ENCODE data around the gene PLEK.
"Not testable (repeated sequence)": the region's sequence is repeated elsewhere in the genome, so short reads cannot be mapped to it uniquely, and the experiment has no call there.

The PLEK gene

DNA sequence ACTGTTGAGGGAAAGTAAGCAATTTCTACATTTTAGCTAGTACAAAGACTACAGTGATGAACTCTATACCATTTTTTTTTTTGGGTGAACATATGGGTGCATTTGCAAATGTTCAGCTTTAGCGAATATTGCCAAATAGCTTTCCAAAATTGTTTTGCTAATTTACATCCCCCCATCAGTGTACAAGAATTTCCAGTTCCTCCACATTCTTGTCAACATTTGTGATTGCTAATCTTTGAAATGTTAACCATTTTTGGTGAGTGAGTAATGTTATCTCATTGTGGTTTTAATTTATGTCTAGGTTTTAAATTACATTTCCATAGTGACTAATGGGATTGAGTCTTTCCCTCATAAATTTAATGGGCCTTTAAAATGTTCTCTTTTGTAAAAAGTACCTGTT lies 28.9 kb upstream of the PLEK start:
- TF ChIP-seq POLR2AphosphoS5 (IDR thresholded peaks at IDR 0.05; ENCODE audit: low read depth, low read length): no peak
- TF ChIP-seq TAF1 (IDR thresholded peaks at IDR 0.05; ENCODE audit: borderline replicate concordance, low read depth, low read length): no peak
- TF ChIP-seq POLR2A (IDR thresholded peaks at IDR 0.05; ENCODE audit: low read depth, low read length): no peak
- DNase-seq (ENCODE audit: insufficient read length): no peak
- no peak for FAIRE-seq

DNA sequence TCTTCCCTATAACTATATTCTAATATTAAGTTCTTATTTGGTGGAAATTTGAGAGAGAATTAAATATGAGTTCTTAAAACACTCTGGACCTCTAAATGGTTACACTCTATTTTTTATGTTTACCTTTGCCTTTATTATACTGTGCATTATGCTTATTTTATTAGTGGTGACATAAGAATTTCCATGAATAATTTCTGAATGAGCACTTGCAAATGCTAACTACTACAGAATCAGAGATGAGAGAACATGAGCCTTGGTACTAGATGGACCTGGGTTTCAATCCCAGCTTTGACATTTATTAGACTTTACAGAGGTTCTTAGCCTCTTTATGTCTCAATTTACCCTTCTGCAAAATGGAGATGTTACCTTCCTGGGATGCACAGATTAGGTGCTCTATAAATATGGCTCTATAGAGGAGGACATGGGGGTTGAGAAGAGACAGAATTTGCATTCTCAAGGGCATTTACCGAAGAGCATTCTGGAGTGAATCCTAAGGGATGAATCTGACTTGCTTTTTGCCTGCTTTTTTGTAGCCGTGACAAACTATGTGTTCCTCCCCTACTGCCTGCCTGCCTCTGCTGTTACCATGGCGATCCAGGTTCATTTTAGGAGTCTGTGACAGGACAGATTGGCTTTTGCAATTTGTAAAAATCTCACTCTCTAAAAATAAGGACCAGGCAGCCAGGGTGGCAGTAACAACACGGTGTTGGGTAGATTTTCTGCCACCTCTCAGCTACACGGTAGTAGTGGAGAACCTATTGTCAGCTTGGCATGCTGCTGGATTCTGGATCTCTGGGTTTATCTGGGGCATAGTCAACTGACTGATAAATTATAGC lies 24.6 kb upstream of the PLEK start:
- no peak for TF ChIP-seq POLR2A (IDR thresholded peaks at IDR 0.05; ENCODE audit: low read depth, low read length)
- no peak for TF ChIP-seq POLR2AphosphoS5 (IDR thresholded peaks at IDR 0.05; ENCODE audit: low read depth, low read length)
- TF ChIP-seq TAF1 (IDR thresholded peaks at IDR 0.05; ENCODE audit: borderline replicate concordance, low read depth, low read length): no peak
- no peak for DNase-seq (ENCODE audit: insufficient read length)
- FAIRE-seq: no peak

DNA sequence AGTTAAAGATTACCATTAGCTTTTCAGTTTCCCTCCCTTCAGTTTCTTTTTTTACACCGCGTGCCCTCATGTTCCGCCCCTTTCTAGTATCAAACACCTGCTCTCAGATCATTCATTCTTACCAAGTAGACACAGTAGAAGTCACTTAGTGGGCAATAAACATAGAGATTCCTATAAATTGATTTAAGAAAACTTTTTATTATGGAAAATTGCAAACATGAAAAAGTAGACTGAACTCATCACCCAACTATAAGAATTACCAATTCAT lies 24.1 kb upstream of the PLEK start:
- DNase-seq (ENCODE audit: insufficient read length) (no peak), FAIRE-seq (no peak)
- TF ChIP-seq TAF1 (IDR thresholded peaks at IDR 0.05; ENCODE audit: borderline replicate concordance, low read depth, low read length): no peak
- TF ChIP-seq POLR2AphosphoS5 (IDR thresholded peaks at IDR 0.05; ENCODE audit: low read depth, low read length): no peak
- TF ChIP-seq POLR2A (IDR thresholded peaks at IDR 0.05; ENCODE audit: low read depth, low read length): no peak

DNA sequence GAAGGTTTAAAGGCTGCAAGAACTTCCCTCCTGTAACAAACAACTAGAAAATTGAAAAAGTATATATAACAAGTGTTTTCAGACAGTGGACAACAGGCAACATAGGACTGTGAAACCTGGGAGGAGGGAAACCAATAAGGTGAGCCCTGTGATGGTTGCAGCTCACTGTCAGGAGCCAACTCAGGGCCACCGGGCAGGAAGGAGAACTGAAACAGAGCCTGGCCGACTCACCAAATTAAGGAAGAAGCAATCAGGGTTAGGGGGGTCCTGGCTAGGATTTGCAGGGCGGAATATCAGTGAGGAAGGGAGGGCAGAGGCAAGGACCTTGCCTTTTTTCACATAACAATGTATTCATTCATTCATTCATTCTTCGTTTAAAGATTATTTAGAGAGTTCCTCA lies 23.5 kb upstream of the PLEK start:
- no peak for DNase-seq (ENCODE audit: insufficient read length)
- no peak for FAIRE-seq
- TF ChIP-seq TAF1 (IDR thresholded peaks at IDR 0.05; ENCODE audit: borderline replicate concordance, low read depth, low read length): no peak
- no peak for TF ChIP-seq POLR2A (IDR thresholded peaks at IDR 0.05; ENCODE audit: low read depth, low read length)
- no peak for TF ChIP-seq POLR2AphosphoS5 (IDR thresholded peaks at IDR 0.05; ENCODE audit: low read depth, low read length)

DNA sequence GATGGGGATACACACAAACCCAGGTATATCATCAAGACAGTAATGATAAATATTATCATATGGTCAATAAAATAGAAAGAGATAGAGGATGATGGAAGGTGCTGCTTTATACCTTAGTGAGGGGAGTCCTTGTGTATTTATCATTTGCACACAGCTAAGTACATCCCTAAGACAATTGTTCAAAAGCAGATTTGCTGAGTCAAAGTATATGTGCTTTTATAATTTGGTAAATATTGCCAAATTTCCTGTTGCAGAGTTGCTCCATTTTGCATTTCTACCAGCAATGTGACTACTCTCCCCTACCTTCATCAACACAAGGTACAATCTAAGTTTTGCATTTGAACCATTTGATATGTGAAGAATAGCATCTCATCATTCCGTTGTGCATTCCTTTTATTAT lies 22.6 kb upstream of the PLEK start:
- no peak for DNase-seq (ENCODE audit: insufficient read length)
- TF ChIP-seq POLR2AphosphoS5 (IDR thresholded peaks at IDR 0.05; ENCODE audit: low read depth, low read length): no peak
- TF ChIP-seq TAF1 (IDR thresholded peaks at IDR 0.05; ENCODE audit: borderline replicate concordance, low read depth, low read length): no peak
- TF ChIP-seq POLR2A (IDR thresholded peaks at IDR 0.05; ENCODE audit: low read depth, low read length): no peak
- FAIRE-seq: no peak

DNA sequence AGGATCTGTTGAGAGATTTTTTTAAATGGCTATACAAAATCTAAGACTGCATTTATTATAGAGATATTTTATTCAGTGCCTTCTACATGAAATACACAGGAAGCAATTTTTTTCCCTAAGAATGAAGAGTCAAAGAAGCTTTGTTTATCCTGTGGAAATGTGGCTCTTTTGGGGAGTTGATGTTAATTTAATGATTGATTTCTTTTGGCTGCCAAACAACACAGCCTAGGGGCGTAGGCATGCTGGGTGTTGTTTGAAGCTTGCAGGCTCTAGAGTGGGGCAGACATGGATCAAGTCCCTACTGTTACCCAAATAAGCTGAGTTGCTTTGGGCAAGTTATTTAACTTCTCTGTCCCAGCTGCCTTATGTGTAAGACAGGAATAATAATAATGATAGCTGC lies 21.1 kb upstream of the PLEK start:
- DNase-seq (ENCODE audit: insufficient read length): no peak

DNA sequence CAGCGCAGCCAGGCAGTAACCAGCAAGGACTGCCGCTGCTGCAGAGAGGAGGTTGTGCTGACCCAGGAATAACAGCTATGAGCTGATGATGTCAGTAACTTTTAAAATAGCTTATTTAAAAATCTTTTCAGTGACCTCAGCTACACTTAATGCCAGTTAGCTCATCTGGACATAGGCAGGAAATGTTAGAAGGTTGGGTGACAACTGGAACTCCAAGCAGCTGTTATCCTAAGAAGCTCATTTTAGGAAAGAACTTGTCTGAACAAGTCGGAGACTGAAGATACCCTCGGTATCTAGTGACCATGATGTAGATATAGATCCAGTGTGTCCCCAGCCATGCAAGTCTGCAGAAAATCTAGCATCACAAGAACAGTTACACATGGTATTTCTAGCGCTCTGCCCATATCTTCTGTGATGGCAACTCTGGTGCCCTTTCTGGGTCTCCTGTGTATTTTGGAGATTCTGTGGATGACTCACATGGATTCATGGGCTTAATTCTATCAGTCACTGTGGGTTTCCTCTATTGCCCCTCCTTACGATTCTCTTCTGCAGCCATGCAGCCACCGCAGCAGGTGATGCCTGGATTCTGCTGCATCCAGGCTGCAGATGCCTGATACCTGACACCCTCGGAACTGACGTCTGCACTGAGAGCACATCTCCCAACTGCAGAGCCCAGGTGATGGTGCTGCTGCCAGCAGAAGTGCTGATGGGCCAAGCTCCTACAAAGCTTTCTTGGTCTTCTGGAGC lies 19.8 kb upstream of the PLEK start:
- FAIRE-seq (no peak), DNase-seq (ENCODE audit: insufficient read length) (no peak)
- TF ChIP-seq POLR2A (IDR thresholded peaks at IDR 0.05; ENCODE audit: low read depth, low read length) (no peak), POLR2AphosphoS5 (IDR thresholded peaks at IDR 0.05; ENCODE audit: low read depth, low read length) (no peak), TAF1 (IDR thresholded peaks at IDR 0.05; ENCODE audit: borderline replicate concordance, low read depth, low read length) (no peak)

More for the DNA sequence above, 21.1 kb upstream of the PLEK start:
- FAIRE-seq: no peak
- no peak for TF ChIP-seq POLR2AphosphoS5 (IDR thresholded peaks at IDR 0.05; ENCODE audit: low read depth, low read length)
- TF ChIP-seq TAF1 (IDR thresholded peaks at IDR 0.05; ENCODE audit: borderline replicate concordance, low read depth, low read length): no peak
- TF ChIP-seq POLR2A (IDR thresholded peaks at IDR 0.05; ENCODE audit: low read depth, low read length): no peak

DNA sequence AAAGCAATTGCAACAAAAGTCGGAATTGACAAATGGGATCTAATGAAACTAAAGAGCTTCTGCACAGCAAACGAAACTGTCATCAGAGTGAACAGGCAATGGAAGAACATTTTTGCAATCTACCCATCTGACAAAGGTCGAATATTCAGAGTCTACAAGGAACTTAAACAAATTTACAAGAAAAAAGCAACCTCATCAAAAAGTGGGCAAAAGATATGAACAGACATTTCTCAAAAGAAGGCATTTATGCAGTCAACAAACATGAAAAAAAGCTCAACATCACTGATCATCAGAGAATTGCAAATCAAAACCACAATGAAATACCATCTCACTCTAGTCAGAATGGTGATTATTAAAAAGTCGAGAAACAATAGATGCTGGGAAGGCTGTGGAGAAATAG lies 16.0 kb upstream of the PLEK start:
- not testable (repeated sequence) for FAIRE-seq; DNase-seq (ENCODE audit: insufficient read length)

DNA sequence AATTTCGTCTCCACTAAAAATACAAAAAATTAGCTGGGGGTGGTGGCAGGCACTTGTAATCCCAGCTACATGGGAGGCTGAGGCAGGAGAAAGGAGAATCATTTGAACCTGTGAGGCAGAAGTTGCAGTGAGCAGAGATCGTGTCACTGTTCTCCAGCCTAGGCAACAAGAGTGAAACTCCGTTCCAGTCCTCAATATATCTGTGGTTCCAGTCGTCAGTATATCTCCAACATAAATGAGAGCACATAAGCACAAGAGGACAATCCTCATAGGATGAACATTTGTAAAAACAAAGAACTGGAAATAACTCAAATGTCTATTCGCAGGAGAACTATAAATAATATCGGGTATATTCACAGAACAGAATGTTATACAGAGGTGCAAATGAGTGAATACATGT lies 13.1 kb upstream of the PLEK start:
- DNase-seq (ENCODE audit: insufficient read length) (no peak), FAIRE-seq (no peak)
- TF ChIP-seq TAF1 (IDR thresholded peaks at IDR 0.05; ENCODE audit: borderline replicate concordance, low read depth, low read length): no peak
- no peak for TF ChIP-seq POLR2AphosphoS5 (IDR thresholded peaks at IDR 0.05; ENCODE audit: low read depth, low read length)
- TF ChIP-seq POLR2A (IDR thresholded peaks at IDR 0.05; ENCODE audit: low read depth, low read length): no peak

DNA sequence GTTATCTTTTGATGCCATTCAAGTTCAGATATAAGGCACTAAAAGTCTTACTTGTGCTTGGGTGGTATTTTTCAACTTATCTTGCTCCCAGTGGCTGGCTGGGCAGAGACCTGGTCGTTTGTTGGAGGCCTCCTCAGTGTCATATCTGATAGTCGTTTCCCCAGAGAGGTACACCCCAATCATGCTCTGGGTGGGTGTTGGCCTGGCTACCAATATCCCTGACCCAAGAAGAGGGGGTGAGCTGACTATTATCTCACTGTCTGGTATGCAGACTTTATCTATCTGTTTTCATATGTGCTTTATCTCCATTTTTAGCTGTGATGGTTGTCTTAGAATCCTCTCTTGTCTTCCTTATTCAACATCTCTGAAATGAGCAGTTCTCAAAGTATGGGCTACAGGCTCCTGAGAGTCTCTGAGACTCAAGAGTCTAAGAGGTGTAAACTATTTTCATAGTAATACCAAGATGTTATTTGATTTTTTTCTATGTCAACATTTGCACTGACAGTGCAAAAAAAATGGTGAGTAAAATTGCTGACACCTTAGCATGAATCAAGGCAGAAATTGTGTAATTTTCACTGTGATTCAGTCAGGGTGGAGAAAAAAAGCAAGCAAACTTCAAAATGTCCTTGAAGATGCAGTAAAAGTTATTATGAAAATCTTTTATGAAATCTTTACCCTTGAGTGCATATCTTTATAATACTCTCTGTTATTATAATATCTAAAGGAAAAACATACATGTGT lies 12.3 kb upstream of the PLEK start:
- FAIRE-seq (no peak), DNase-seq (ENCODE audit: insufficient read length) (no peak)
- TF ChIP-seq TAF1 (IDR thresholded peaks at IDR 0.05; ENCODE audit: borderline replicate concordance, low read depth, low read length): no peak
- no peak for TF ChIP-seq POLR2AphosphoS5 (IDR thresholded peaks at IDR 0.05; ENCODE audit: low read depth, low read length)
- no peak for TF ChIP-seq POLR2A (IDR thresholded peaks at IDR 0.05; ENCODE audit: low read depth, low read length)

DNA sequence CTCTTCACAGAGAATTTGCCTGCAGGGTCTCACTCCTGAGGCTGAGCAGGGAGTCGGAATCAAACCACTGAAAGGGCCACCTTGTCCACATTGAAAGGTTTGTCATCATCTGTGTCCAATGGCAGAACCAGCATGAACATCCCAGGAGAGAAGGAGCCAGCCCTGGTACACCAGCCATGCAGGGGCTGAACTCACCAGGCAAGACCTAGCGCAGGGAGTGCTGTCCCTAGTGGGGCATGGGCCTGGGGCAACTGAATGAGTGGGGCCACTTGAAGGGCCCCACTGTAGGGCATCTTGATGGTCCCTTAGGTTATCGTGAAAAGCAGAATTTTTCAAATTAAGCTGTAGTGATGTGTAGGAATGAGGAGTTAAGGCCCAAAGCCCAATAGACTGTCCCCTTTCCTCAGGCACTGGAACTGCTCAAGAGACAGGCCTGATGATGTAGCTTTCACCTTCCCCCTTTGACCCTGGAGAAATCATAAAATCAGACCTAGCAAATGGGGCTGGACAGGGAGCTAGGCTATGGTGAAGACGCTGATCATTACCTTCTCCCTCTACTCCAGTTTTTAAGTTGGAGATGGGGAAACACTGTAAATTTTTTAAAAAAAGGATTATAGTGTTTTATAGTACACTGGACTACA lies 8.4 kb upstream of the PLEK start:
- TF ChIP-seq POLR2A (IDR thresholded peaks at IDR 0.05; ENCODE audit: low read depth, low read length): no peak
- no peak for TF ChIP-seq POLR2AphosphoS5 (IDR thresholded peaks at IDR 0.05; ENCODE audit: low read depth, low read length)
- TF ChIP-seq TAF1 (IDR thresholded peaks at IDR 0.05; ENCODE audit: borderline replicate concordance, low read depth, low read length): no peak
- DNase-seq (ENCODE audit: insufficient read length) (no peak), FAIRE-seq (no peak)

Data from GM12892 (cell line).